OCI-LY3 (cell line): ENCODE data around the gene COPS3.

Source experiments
- CTCF ChIP-seq: fragments of 200-600, 300-600 bp; sonication (generic); IDR thresholded peaks from 2 replicates; pipeline ENCODE4 v1.5.1; 2014; ENCODE audit warnings: antibody characterized with exemption, low read length, low read depth
- EZH2phosphoT487 ChIP-seq: fragments of 200-600 bp; shearing (Covaris generic); IDR thresholded peaks from 2 replicates; pipeline ENCODE4 v1.6.1; 2018; ENCODE audit warnings: antibody characterized with exemption, mixed run types, low read depth

GRCh38 chr17:17253406-17253805 lies 27.6 kb downstream of the COPS3 start:
- no peak for TF ChIP-seq CTCF
- no peak for TF ChIP-seq EZH2phosphoT487
